MM.1S (cell line): ENCODE measurements around the gene ARMC8.

ENCODE experiments used
- DNase-seq: peaks from one replicate; pipeline ENCODE4 v3.0.0-alpha.2; 2015
- H2AFZ ChIP-seq: fragments of 300-600 bp; sonication (generic); 2 replicates; pipeline ENCODE4 v1.6.0; 2016; ENCODE audit warnings: antibody characterized with exemption, low read length
- H3F3A ChIP-seq: fragments of 300-600 bp; sonication (generic); 2 replicates; pipeline ENCODE4 v1.6.1; 2016; ENCODE audit warnings: mild to moderate bottlenecking, antibody characterized with exemption, low read length, moderate library complexity, mixed read lengths; ENCODE audit not compliant: insufficient read depth
- H3K27ac ChIP-seq: fragments of 300-600 bp; sonication (generic); 2 replicates; pipeline ENCODE4 v1.5.1; 2016; ENCODE audit warnings: mild to moderate bottlenecking, low read length
- H3K27me3 ChIP-seq: fragments of 300-600 bp; sonication (generic); replicated peaks from 2 replicates; pipeline ENCODE4 v1.6.0; 2016; ENCODE audit warnings: low read length; ENCODE audit not compliant: insufficient read depth
- H3K36me3 ChIP-seq: fragments of 300-600 bp; sonication (generic); replicated peaks from 2 replicates; pipeline ENCODE4 v1.6.1; 2016; ENCODE audit warnings: mild to moderate bottlenecking, low read length, mixed read lengths; ENCODE audit not compliant: insufficient read depth
- H3K4me1 ChIP-seq: fragments of 300-600 bp; sonication (generic); 2 replicates; pipeline ENCODE4 v1.6.1; 2016; ENCODE audit warnings: low read length, mixed read lengths
- H3K4me2 ChIP-seq: fragments of 300-600 bp; sonication (generic); 2 replicates; pipeline ENCODE4 v1.6.0; 2016; ENCODE audit warnings: low read depth, low read length
- H3K4me3 ChIP-seq: fragments of 300-600 bp; sonication (generic); 2 replicates; pipeline ENCODE4 v1.5.1; 2016; ENCODE audit warnings: low read length, mixed read lengths
- H3K79me2 ChIP-seq: fragments of 300-600 bp; sonication (generic); 2 replicates; pipeline ENCODE4 v1.6.1; 2016; ENCODE audit warnings: mixed run types, low read length, mixed read lengths
- H3K9ac ChIP-seq: fragments of 300-600 bp; sonication (generic); 2 replicates; pipeline ENCODE4 v1.6.1; 2016; ENCODE audit warnings: low read length, mixed read lengths
- H3K9me2 ChIP-seq: fragments of 300-600 bp; sonication (generic); replicated peaks from 2 replicates; pipeline ENCODE4 v1.6.1; 2016; ENCODE audit warnings: mild to moderate bottlenecking, low read length, mixed read lengths; ENCODE audit not compliant: insufficient read depth
- H3K9me3 ChIP-seq: fragments of 300-600 bp; sonication (generic); replicated peaks from 2 replicates; pipeline ENCODE4 v1.6.1; 2016; ENCODE audit warnings: mild to moderate bottlenecking, low read length, mixed read lengths; ENCODE audit not compliant: insufficient read depth
- H4K20me1 ChIP-seq: fragments of 300-600 bp; sonication (generic); 2 replicates; pipeline ENCODE4 v1.6.1; 2016; ENCODE audit warnings: mild to moderate bottlenecking, low read length, moderate library complexity, mixed read lengths; ENCODE audit not compliant: insufficient read depth
- CTCF ChIP-seq: fragments of 300-600 bp; sonication (generic); IDR thresholded peaks from 2 replicates; pipeline ENCODE4 v1.5.1; 2016; ENCODE audit warnings: antibody characterized with exemption, low read length, mixed read lengths
- EZH2 ChIP-seq: fragments of 300-600 bp; sonication (generic); optimal IDR thresholded peaks from 2 replicates; pipeline ENCODE3; 2017; ENCODE audit warnings: low read depth, mild to moderate bottlenecking, antibody characterized with exemption, low read length, mixed read lengths
- EZH2phosphoT487 ChIP-seq: fragments of 300-600 bp; sonication (generic); IDR thresholded peaks from 2 replicates; pipeline ENCODE4 v1.6.1; 2018; ENCODE audit warnings: antibody characterized with exemption, low read length

Gene ARMC8

GRCh38 chr3:138259126-138259525 is 72.0 kb downstream of the ARMC8 start:
- H2AFZ ChIP-seq = no peak overlapping the region
- TF ChIP-seq EZH2phosphoT487 (no peak), EZH2 (no peak), CTCF (no peak)
- H3K36me3 ChIP-seq = no peaks in the 10 kb centered on the region
- H3K9me3 ChIP-seq = no peaks in the 10 kb centered on the region
- no peak overlapping the region for H3K4me3 ChIP-seq
- H4K20me1 ChIP-seq = no peaks in the 10 kb centered on the region
- no peaks in the 10 kb centered on the region for H3K9me2 ChIP-seq
- H3K9ac ChIP-seq = no peak overlapping the region
- no peak overlapping the region for H3K27ac ChIP-seq
- no peaks in the 10 kb centered on the region for H3F3A ChIP-seq
- H3K79me2 ChIP-seq = no peaks in the 10 kb centered on the region
- DNase-seq = no peak
- peaks cover 22% of the 10 kb centered on the region for H3K4me1 ChIP-seq
- no peak overlapping the region for H3K4me2 ChIP-seq
- H3K27me3 ChIP-seq = no peaks in the 10 kb centered on the region

- H3F3A ChIP-seq = no peaks in the 10 kb centered on the region
- H3K4me2 ChIP-seq = no peak overlapping the region
- H4K20me1 ChIP-seq = no peaks in the 10 kb centered on the region
- no peaks in the 10 kb centered on the region for H3K9me2 ChIP-seq
- peaks cover 22% of the 10 kb centered on the region for H3K4me1 ChIP-seq
- no peaks in the 10 kb centered on the region for H3K9me3 ChIP-seq
- no peaks in the 10 kb centered on the region for H3K36me3 ChIP-seq
- H3K27me3 ChIP-seq = no peaks in the 10 kb centered on the region
- no peak overlapping the region for H3K9ac ChIP-seq
- H3K4me3 ChIP-seq = no peak overlapping the region
- H3K79me2 ChIP-seq = no peaks in the 10 kb centered on the region
- DNase-seq = no peak
- H3K27ac ChIP-seq = no peak overlapping the region
- TF ChIP-seq CTCF (no peak), EZH2phosphoT487 (no peak), EZH2 (no peak)
- H2AFZ ChIP-seq = no peak overlapping the region
Observed at GRCh38 chr3:138260611-138261010, 73.5 kb downstream of the ARMC8 start.

GRCh38 chr3:138263104-138263503 is 76.0 kb downstream of the ARMC8 start:
- Histone ChIP-seq H3F3A (no peaks in the 10 kb centered on the region), H3K9me2 (no peaks in the 10 kb centered on the region), H3K4me1 (peaks cover 16% of the 10 kb centered on the region), H3K9ac (no peak overlapping the region), H3K4me2 (no peak overlapping the region), H3K4me3 (no peak overlapping the region), H2AFZ (no peak overlapping the region), H3K79me2 (no peaks in the 10 kb centered on the region), H3K27me3 (no peaks in the 10 kb centered on the region), H3K9me3 (no peaks in the 10 kb centered on the region), H3K27ac (no peak overlapping the region), H3K36me3 (no peaks in the 10 kb centered on the region), H4K20me1 (no peaks in the 10 kb centered on the region)
- DNase-seq = no peak
- TF ChIP-seq EZH2 (no peak), CTCF (no peak), EZH2phosphoT487 (no peak)
